A549 (cell line): ENCODE measurements around the gene LPCAT1. TPM values are rescaled to one million over a fixed set of nuclear protein-coding genes. Genes with fewer than 3 reads are reported as not detected.
A peak's percentile ranks its signal among the peaks of the same experiment; 100 is the strongest.

Experiments
- ATAC-seq, 2 experiments: fragments of 200-7000 bp in 1 of 2; fragments of >200 bp in 1 of 2; cut with Nextera tagmentation in 1 of 2; cut with Tn5 transposase in 1 of 2; 3 replicates each; pipeline versions ENCODE4 v1.8.0 to v1.9.1; 2018 to 2020; ENCODE audit warnings: mild to moderate bottlenecking in 1 of 2, moderate library complexity in 1 of 2
- CTCF ChIA-PET: fragments of 300-600 bp; sonication (Branson Sonifier 250); formaldehyde crosslinking; extraction: SDS; loops from one replicate; lab custom pipeline; 2021; ENCODE audit warnings: antibody characterized with exemption, inconsistent platforms; lab: Yijun Ruan, JAX
- POLR2A ChIA-PET: fragments of 350-600 bp; formaldehyde crosslinking; extraction: SDS; loops from one replicate; lab custom pipeline; 2021; ENCODE audit warnings: antibody characterized with exemption, inconsistent platforms; lab: Yijun Ruan, JAX
- DNase-seq, 2 experiments: peaks; one replicate each; pipeline versions ENCODE4 v3.0.0 to v3.0.0-alpha.2; 2011 to 2016; ENCODE audit warnings: low read depth in 1 of 2, low spot score in 1 of 2
- FAIRE-seq: peaks from 2 replicates; lab custom pipeline; 2011; peaks lifted over from hg19 to GRCh38; lab: Jason Lieb, UNC
- H3K27ac ChIP-seq, 2 experiments: fragments of >200 bp; sonication (Bioruptor Twin); formaldehyde crosslinking; 3 replicates each; pipeline ENCODE4 v1.5.1; 2016 to 2017
- H3K4me1 ChIP-seq: fragments of >200 bp; sonication (Bioruptor Twin); formaldehyde crosslinking; 3 replicates; pipeline ENCODE4 v1.6.1; 2016
- H3K4me2 ChIP-seq: fragments of >200 bp; sonication (Bioruptor Twin); formaldehyde crosslinking; 3 replicates; pipeline ENCODE4 v1.6.1; 2016
- H3K4me3 ChIP-seq: fragments of >200 bp; sonication (Bioruptor Twin); formaldehyde crosslinking; 3 replicates; pipeline ENCODE4 v1.5.1; 2016
- H3K9me3 ChIP-seq: fragments of >200 bp; sonication (Bioruptor Twin); formaldehyde crosslinking; 3 replicates; pipeline ENCODE4 v1.6.1; 2016
- BCL3 ChIP-seq: fragments of >200 bp; sonication (Bioruptor Twin); formaldehyde crosslinking; IDR thresholded peaks from 3 replicates; pipeline ENCODE4 v1.6.1; 2016
- BHLHE40 ChIP-seq: IDR thresholded peaks from 2 replicates; pipeline ENCODE4 v1.6.1; 2012; ENCODE audit warnings: low read depth, low read length, inconsistent platforms
- CEBPB ChIP-seq, 2 experiments: fragments of >200 bp in 1 of 2; sonication (Bioruptor Twin) in 1 of 2; formaldehyde crosslinking in 1 of 2; IDR thresholded peaks; 2 replicates each; pipeline ENCODE4 v1.6.1; 2012 to 2016
- E2F6 ChIP-seq: IDR thresholded peaks from 2 replicates; pipeline ENCODE4 v1.6.1; 2012; ENCODE audit warnings: low read depth, borderline replicate concordance
- EHMT2 ChIP-seq: fragments of 200-600 bp; sonication (generic); IDR thresholded peaks from 2 replicates; pipeline ENCODE4 v1.6.1; 2016; ENCODE audit warnings: antibody characterized with exemption, low read depth, mild to moderate bottlenecking, moderate library complexity
- ELK1 ChIP-seq: fragments of 150-350 bp; IDR thresholded peaks from 2 replicates; pipeline ENCODE4 v1.6.1; 2014; ENCODE audit warnings: low read depth, mild to moderate bottlenecking, low read length
- EP300 ChIP-seq, 2 experiments: fragments of >200 bp; sonication (Bioruptor Twin); formaldehyde crosslinking; IDR thresholded peaks; 2 replicates in 1 of 2; 3 replicates in 1 of 2; pipeline ENCODE4 v1.6.1; 2016 to 2017
- FOSB ChIP-seq: fragments of 250-450 bp; sonication (Bioruptor Pico); IDR thresholded peaks from 2 replicates; pipeline ENCODE4 v1.5.0; 2020; ENCODE audit warnings: mild to moderate bottlenecking, moderate library complexity
- FOSL2 ChIP-seq, 2 experiments: fragments of 450-650 bp in 1 of 2; fragments of >200 bp in 1 of 2; sonication (Bioruptor Twin) in 1 of 2; formaldehyde crosslinking; IDR thresholded peaks; 2 replicates each; pipeline versions ENCODE4 v1.5.0 to v1.6.1; 2016 to 2020; ENCODE audit warnings: mild to moderate bottlenecking in 1 of 2, moderate library complexity in 1 of 2
- FOXS1 ChIP-seq: fragments of 250-450 bp; sonication (Bioruptor Pico); IDR thresholded peaks from 2 replicates; pipeline ENCODE4 v1.5.0; 2020; ENCODE audit warnings: mild to moderate bottlenecking, moderate library complexity
- HMGXB4 ChIP-seq: fragments of 250-450 bp; sonication (Bioruptor Pico); IDR thresholded peaks from 2 replicates; pipeline ENCODE4 v1.5.0; 2021; ENCODE audit warnings: mild to moderate bottlenecking, moderate library complexity, borderline replicate concordance
- HOXA7 ChIP-seq: fragments of 250-450 bp; sonication (Bioruptor Pico); IDR thresholded peaks from 2 replicates; pipeline ENCODE4 v1.5.0; 2020; ENCODE audit warnings: mild to moderate bottlenecking, moderate library complexity
- HOXB13 ChIP-seq: fragments of 250-450 bp; sonication (Bioruptor Pico); IDR thresholded peaks from 2 replicates; pipeline ENCODE4 v1.5.0; 2020; ENCODE audit warnings: low read depth, mild to moderate bottlenecking, moderate library complexity
- MAFK ChIP-seq: fragments of 450-650 bp; IDR thresholded peaks from 2 replicates; pipeline ENCODE4 v1.6.1; 2014; ENCODE audit not compliant: partially characterized antibody
- NR3C1 ChIP-seq: fragments of >200 bp; sonication (Bioruptor Twin); formaldehyde crosslinking; IDR thresholded peaks from 3 replicates; pipeline ENCODE4 v1.6.1; 2017
- POLR2A ChIP-seq: IDR thresholded peaks from 2 replicates; pipeline ENCODE4 v1.6.1; 2012; ENCODE audit warnings: mild to moderate bottlenecking, low read length
- POLR2AphosphoS2 ChIP-seq: conservative IDR thresholded peaks from 2 replicates; pipeline ENCODE4 v1.6.1; 2012; ENCODE audit warnings: low read length, improper control_type of control experiment, inconsistent platforms
- RAD21 ChIP-seq, 2 experiments: fragments of >200 bp in 1 of 2; sonication (Bioruptor Twin) in 1 of 2; formaldehyde crosslinking in 1 of 2; IDR thresholded peaks in 1 of 2; conservative IDR thresholded peaks in 1 of 2; 2 replicates in 1 of 2; 3 replicates in 1 of 2; pipeline ENCODE4 v1.6.1; 2012 to 2018; ENCODE audit warnings: inconsistent platforms in 1 of 2
- RARB ChIP-seq: fragments of 250-450 bp; sonication (Bioruptor Pico); IDR thresholded peaks from 2 replicates; pipeline ENCODE4 v1.8.0; 2021; ENCODE audit warnings: mild to moderate bottlenecking, moderate library complexity
- REST ChIP-seq: fragments of 200-600 bp; sonication (generic); IDR thresholded peaks from 2 replicates; pipeline ENCODE4 v1.6.1; 2016; ENCODE audit warnings: antibody characterized with exemption, mild to moderate bottlenecking, moderate library complexity
- RNF2 ChIP-seq: fragments of 200-600 bp; sonication (generic); IDR thresholded peaks from 2 replicates; pipeline ENCODE4 v1.6.1; 2016; ENCODE audit warnings: low read depth, mild to moderate bottlenecking, antibody characterized with exemption, moderate library complexity, borderline replicate concordance
- SREBF2 ChIP-seq: fragments of 450-650 bp; IDR thresholded peaks from 2 replicates; pipeline ENCODE4 v1.6.1; 2014; ENCODE audit warnings: mild to moderate bottlenecking, moderate library complexity
- TP53 ChIP-seq: fragments of 250-450 bp; sonication (Bioruptor Pico); IDR thresholded peaks from 2 replicates; pipeline ENCODE4 v1.5.0; 2021; ENCODE audit warnings: mild to moderate bottlenecking, moderate library complexity
- WGBS: methylation state at CpG from one replicate; pipeline ENCODE4 v1.1.6; 2017; ENCODE audit errors: missing lambda C conversion rate; 5-methylcytosine and 5-hydroxymethylcytosine counted together
- polyA plus RNA-seq, 4 experiments: library from polyadenylated mRNA; depleted of rRNA in 3 of 4; stranded (reverse); fragments of >200 nt; fragmentation: RNase III in 1 of 4; extraction: RNeasy Plus Mini Kit Qiagen cat#74134 plus additional on column Dnase treatment in 1 of 4; gene quantifications; 2 replicates in 3 of 4; 3 replicates in 1 of 4; pipeline ENCODE4 v1.2.3, GENCODE V29; 2011 to 2017

LPCAT1 gene
- polyA plus RNA-seq, 2 of the 4 experiments (the other 2 are of a cell fraction), result 22.9 to 74.9 TPM

- TF ChIP-seq RARB (no peak), HOXB13 (CRISPR knock-in tag) (no peak), HMGXB4 (CRISPR knock-in tag) (no peak), EP300 (IDR thresholded peaks at IDR 0.05) (no peak), ELK1 (no peak)
- TF ChIP-seq, all 56 proteins: peak for 0
Observed at GRCh38 chr5:1507457-1507856, 16.3 kb downstream of the LPCAT1 start (continued).

- Histone ChIP-seq H3K9me3 (no peaks in the 10 kb centered on the region), H3K4me1 (peaks cover 5% of the 10 kb centered on the region; the same call in 2 of the 3 replicates), H3K4me3 (no peak overlapping the region), H3K4me2 (no peak overlapping the region), H3K27ac (no peak overlapping the region)
- no peak for DNase-seq
- WGBS, result 92% methylated on average over 10 of the region's 11 CpGs
- TF ChIP-seq RNF2 (no peak), HOXB13 (CRISPR knock-in tag) (no peak), FOXS1 (no peak), CEBPB (IDR thresholded peaks at IDR 0.05) (no peak), BCL3 (no peak)
- CTCF ChIA-PET, result interaction anchor here (1.1 to 1.3 kb wide), 3 partner anchors 17 to 65 kb away, joined by 3 read pairs; no protein-coding TSS in a partner anchor
- ATAC-seq, result no peak
- POLR2A ChIA-PET, result no interaction called here
- no peak for FAIRE-seq
Observed at GRCh38 chr5:1507014-1507375, 16.8 kb downstream of the LPCAT1 start.

- no peak overlapping the region for H3K4me2 ChIP-seq
- peak overlapping the region in 1 of 2 experiments; percentile 22; a peak in 1 of 6 replicates for H3K27ac ChIP-seq
- H3K9me3 ChIP-seq, result no peaks in the 10 kb centered on the region
- CTCF ChIA-PET, result interaction anchor here (1.1 kb wide), 1 partner anchor 65 kb away, joined by 3 read pairs; no protein-coding TSS in a partner anchor
- FAIRE-seq (no peak), DNase-seq (no peak), ATAC-seq (peak in 1 of 2 experiments; percentile 2; a peak in 1 of 6 replicates)
- POLR2A ChIA-PET, result no interaction called here
- 86% methylated on average over 11 of the region's 20 CpGs for WGBS
- H3K4me1 ChIP-seq, result no peaks in the 10 kb centered on the region
- H3K4me3 ChIP-seq, result no peak overlapping the region
- TF ChIP-seq HMGXB4 (CRISPR knock-in tag), result no peak
- no peak for TF ChIP-seq MAFK
- TF ChIP-seq REST, result no peak
- no peak for TF ChIP-seq RAD21 (conservative IDR thresholded peaks at IDR 0.05 in 1 of 2, IDR thresholded peaks at IDR 0.05 in 1 of 2)
- no peak for TF ChIP-seq RNF2
- no peak for TF ChIP-seq EHMT2
- no peak for TF ChIP-seq HOXA7 (CRISPR knock-in tag)
- no peak for TF ChIP-seq CEBPB (IDR thresholded peaks at IDR 0.05)
- no peak for TF ChIP-seq TP53
- TF ChIP-seq E2F6, result no peak
- no peak for TF ChIP-seq BHLHE40
- no peak for TF ChIP-seq FOSB (CRISPR knock-in tag)
- TF ChIP-seq NR3C1, result no peak
- no peak for TF ChIP-seq FOSL2 (IDR thresholded peaks at IDR 0.05)
- TF ChIP-seq FOSL2 (CRISPR knock-in tag; IDR thresholded peaks at IDR 0.05), result no peak
- no peak for TF ChIP-seq POLR2A
- TF ChIP-seq POLR2AphosphoS2, result no peak
- no peak for TF ChIP-seq SREBF2
Observed at GRCh38 chr5:1506242-1507013, 17.3 kb downstream of the LPCAT1 start.
